Erythroblast (primary cell): ENCODE data around the gene NTN1.

Experiments used
- GATA1 ChIP-seq: IDR thresholded peaks from 2 replicates; pipeline ENCODE4 v1.6.1; 2011; ENCODE audit warnings: low read depth, mild to moderate bottlenecking, control low read depth, low read length, moderate library complexity
- POLR2A ChIP-seq: IDR thresholded peaks from 2 replicates; pipeline ENCODE4 v1.6.1; 2011; ENCODE audit warnings: mild to moderate bottlenecking, low read length

- no peak for TF ChIP-seq POLR2A
- TF ChIP-seq GATA1 = no peak
Observed at GRCh38 chr17:9120471-9120870, 99.2 kb downstream of the NTN1 start.
